ENCODE measurements around the gene ASIC2.

GRCh38 chr17:33294994-33295393 is 1.9 kb upstream of the ASIC2 start:
- no peak for TF ChIP-seq CTCF (IDR thresholded peaks at IDR 0.05)
- TF ChIP-seq EZH2 (IDR thresholded peaks at IDR 0.05; ENCODE audit: borderline replicate concordance, insufficient read depth, low read depth, low read length, poor library complexity, severe bottlenecking): no peak
